Measurements from ENCODE around the gene FABP7. TPM values are rescaled to one million over a fixed set of nuclear protein-coding genes. Genes with fewer than 3 reads are reported as not detected.

FABP7 gene
- total RNA-seq, 1 donor from 2014 or later, result not detected

GRCh38 chr6:122791310-122791679, 11.8 kb downstream of the FABP7 start:
- H3K27ac Mint-ChIP-seq (ENCODE audit: unreplicated experiment), result no peak overlapping the region
- H3K27me3 Mint-ChIP-seq (ENCODE audit: low read depth), result no peaks in the 10 kb centered on the region
- H3K36me3 Mint-ChIP-seq (ENCODE audit: low read depth), result no peaks in the 10 kb centered on the region
- no peak overlapping the region for H3K4me3 Mint-ChIP-seq (ENCODE audit: unreplicated experiment)
- TF ChIP-seq, protein P1, sequence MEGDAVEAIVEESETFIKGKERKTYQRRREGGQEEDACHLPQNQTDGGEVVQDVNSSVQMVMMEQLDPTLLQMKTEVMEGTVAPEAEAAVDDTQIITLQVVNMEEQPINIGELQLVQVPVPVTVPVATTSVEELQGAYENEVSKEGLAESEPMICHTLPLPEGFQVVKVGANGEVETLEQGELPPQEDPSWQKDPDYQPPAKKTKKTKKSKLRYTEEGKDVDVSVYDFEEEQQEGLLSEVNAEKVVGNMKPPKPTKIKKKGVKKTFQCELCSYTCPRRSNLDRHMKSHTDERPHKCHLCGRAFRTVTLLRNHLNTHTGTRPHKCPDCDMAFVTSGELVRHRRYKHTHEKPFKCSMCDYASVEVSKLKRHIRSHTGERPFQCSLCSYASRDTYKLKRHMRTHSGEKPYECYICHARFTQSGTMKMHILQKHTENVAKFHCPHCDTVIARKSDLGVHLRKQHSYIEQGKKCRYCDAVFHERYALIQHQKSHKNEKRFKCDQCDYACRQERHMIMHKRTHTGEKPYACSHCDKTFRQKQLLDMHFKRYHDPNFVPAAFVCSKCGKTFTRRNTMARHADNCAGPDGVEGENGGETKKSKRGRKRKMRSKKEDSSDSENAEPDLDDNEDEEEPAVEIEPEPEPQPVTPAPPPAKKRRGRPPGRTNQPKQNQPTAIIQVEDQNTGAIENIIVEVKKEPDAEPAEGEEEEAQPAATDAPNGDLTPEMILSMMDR (IDR thresholded peaks at IDR 0.05), result no peak
- peaks cover 32% of the 10 kb centered on the region for H3K4me1 Mint-ChIP-seq (ENCODE audit: low read depth)
- no peak for DNase-seq (ENCODE audit: low spot score)
- no peaks in the 10 kb centered on the region for H3K9me3 Mint-ChIP-seq (ENCODE audit: low read depth)

DNA sequence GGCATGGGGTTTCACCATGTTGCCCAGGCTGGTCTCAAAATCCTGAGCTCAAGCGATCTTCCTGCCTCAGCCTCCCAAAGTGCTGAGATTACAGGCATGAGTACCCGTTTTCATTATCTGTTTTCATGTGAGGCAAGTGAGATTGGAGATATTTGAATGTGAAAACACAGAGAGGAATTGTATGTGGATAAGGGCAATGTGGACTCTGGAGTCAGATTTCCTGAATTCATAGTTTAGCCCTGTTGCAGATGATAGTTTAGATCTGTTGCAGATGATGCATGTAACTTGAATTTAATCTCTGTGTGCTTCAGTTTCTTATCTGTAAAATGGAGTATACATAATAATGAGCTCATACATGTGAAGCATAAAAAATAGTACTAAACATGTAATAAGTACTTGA, 13.2 kb downstream of the FABP7 start:
- TF ChIP-seq, protein P1 (IDR thresholded peaks at IDR 0.05), result no peak
- H3K4me1 Mint-ChIP-seq (ENCODE audit: low read depth), result peaks cover 29% of the 10 kb centered on the region
- no peaks in the 10 kb centered on the region for H3K27me3 Mint-ChIP-seq (ENCODE audit: low read depth)
- no peaks in the 10 kb centered on the region for H3K36me3 Mint-ChIP-seq (ENCODE audit: low read depth)
- H3K27ac Mint-ChIP-seq (ENCODE audit: unreplicated experiment), result no peak overlapping the region
- DNase-seq (ENCODE audit: low spot score), result no peak
- H3K9me3 Mint-ChIP-seq (ENCODE audit: low read depth), result no peaks in the 10 kb centered on the region
- no peak overlapping the region for H3K4me3 Mint-ChIP-seq (ENCODE audit: unreplicated experiment)

GRCh38 chr6:122797537-122797936, 18.0 kb downstream of the FABP7 start:
- no peak for DNase-seq (ENCODE audit: low spot score)
- peaks cover 9% of the 10 kb centered on the region for H3K4me1 Mint-ChIP-seq (ENCODE audit: low read depth)
- H3K27me3 Mint-ChIP-seq (ENCODE audit: low read depth), result no peaks in the 10 kb centered on the region
- no peak overlapping the region for H3K4me3 Mint-ChIP-seq (ENCODE audit: unreplicated experiment)
- H3K9me3 Mint-ChIP-seq (ENCODE audit: low read depth), result no peaks in the 10 kb centered on the region
- H3K27ac Mint-ChIP-seq (ENCODE audit: unreplicated experiment), result no peak overlapping the region
- TF ChIP-seq, protein P1 (IDR thresholded peaks at IDR 0.05), result no peak
- H3K36me3 Mint-ChIP-seq (ENCODE audit: low read depth), result peaks cover 2% of the 10 kb centered on the region

GRCh38 chr6:122798099-122798641, 18.7 kb downstream of the FABP7 start:
- DNase-seq (ENCODE audit: low spot score), result no peak

GRCh38 chr6:122799140-122799745, 19.7 kb downstream of the FABP7 start:
- no peak for DNase-seq (ENCODE audit: low spot score)
- Mint-ChIP-seq H3K4me1 (ENCODE audit: low read depth) (peaks cover 9% of the 10 kb centered on the region), H3K36me3 (ENCODE audit: low read depth) (peaks cover 2% of the 10 kb centered on the region), H3K9me3 (ENCODE audit: low read depth) (no peaks in the 10 kb centered on the region), H3K27me3 (ENCODE audit: low read depth) (no peaks in the 10 kb centered on the region), H3K4me3 (ENCODE audit: unreplicated experiment) (no peak overlapping the region), H3K27ac (ENCODE audit: unreplicated experiment) (no peak overlapping the region)
- TF ChIP-seq, protein P1 (IDR thresholded peaks at IDR 0.05), result no peak

More at GRCh38 chr6:122798099-122798641, 18.7 kb downstream of the FABP7 start:
- Mint-ChIP-seq H3K36me3 (ENCODE audit: low read depth) (peaks cover 2% of the 10 kb centered on the region), H3K4me3 (ENCODE audit: unreplicated experiment) (no peak overlapping the region), H3K27ac (ENCODE audit: unreplicated experiment) (peak overlapping the region; percentile 23), H3K27me3 (ENCODE audit: low read depth) (no peaks in the 10 kb centered on the region), H3K9me3 (ENCODE audit: low read depth) (no peaks in the 10 kb centered on the region), H3K4me1 (ENCODE audit: low read depth) (peaks cover 9% of the 10 kb centered on the region)
- TF ChIP-seq, protein P1 (IDR thresholded peaks at IDR 0.05), result no peak
